PC-9 (cell line): Measurements from ENCODE around the gene NIPA2. TPM values are rescaled to one million over a fixed set of nuclear protein-coding genes. Genes with fewer than 3 reads are reported as not detected.

Experiments used
- BruUV-seq: library from RNA; stranded (reverse); fragments of 400-500 nt; replicated peaks from 2 replicates; lab custom pipeline; 2021; lab: Mats Ljungman, UMichigan
- CTCF ChIA-PET: fragments of 300-600 bp; sonication (Branson Sonifier 250); formaldehyde crosslinking; loops from one replicate; lab custom pipeline; 2022; ENCODE audit warnings: antibody characterized with exemption; lab: Charles Lee
- POLR2A ChIA-PET: fragments of 300-600 bp; sonication (Branson Sonifier 250); formaldehyde crosslinking; loops from one replicate; lab custom pipeline; 2022; ENCODE audit warnings: antibody characterized with exemption; ENCODE audit not compliant: unreplicated experiment; lab: Charles Lee
- DNase-seq, 2 experiments: peaks; one replicate each; pipeline versions ENCODE4 v3.0.0 to v3.0.0-alpha.2; 2015 to 2022; ENCODE audit warnings: mixed read lengths in 1 of 2
- H2AFZ ChIP-seq: fragments of 200-600 bp; sonication (generic); 2 replicates; pipeline ENCODE4 v1.8.1; 2017; ENCODE audit warnings: antibody characterized with exemption
- H3F3A ChIP-seq: fragments of 200-600 bp; sonication (generic); 2 replicates; pipeline ENCODE4 v1.8.1; 2017; ENCODE audit warnings: antibody characterized with exemption, mild to moderate bottlenecking, low read depth; ENCODE audit not compliant: insufficient read depth
- H3K27ac ChIP-seq: fragments of 200-600 bp; sonication (generic); 2 replicates; pipeline ENCODE4 v1.6.1; 2016; ENCODE audit warnings: mixed run types
- H3K27me3 ChIP-seq: fragments of 200-600 bp; sonication (generic); 2 replicates; pipeline ENCODE4 v1.6.1; 2016; ENCODE audit warnings: low read depth, mixed run types; ENCODE audit not compliant: insufficient read depth
- H3K36me3 ChIP-seq: fragments of 200-600 bp; sonication (generic); 2 replicates; pipeline ENCODE4 v1.6.1; 2016; ENCODE audit warnings: low read depth, mixed run types
- H3K4me1 ChIP-seq: fragments of 200-600 bp; sonication (generic); replicated peaks from 2 replicates; pipeline ENCODE4 v1.6.1; 2016; ENCODE audit warnings: mixed run types; ENCODE audit not compliant: insufficient read depth
- H3K4me2 ChIP-seq: fragments of 200-600 bp; sonication (generic); 2 replicates; pipeline ENCODE4 v1.6.1; 2017; ENCODE audit warnings: mixed run types
- H3K4me3 ChIP-seq: fragments of 200-600 bp; sonication (generic); 2 replicates; pipeline ENCODE4 v1.6.1; 2016; ENCODE audit warnings: mixed run types
- H3K79me2 ChIP-seq: fragments of 200-600 bp; sonication (generic); 2 replicates; pipeline ENCODE4 v1.6.1; 2017; ENCODE audit warnings: low read depth, mixed run types
- H3K9me2 ChIP-seq: fragments of 200-600 bp; sonication (generic); 2 replicates; pipeline ENCODE4 v1.8.1; 2017; ENCODE audit warnings: mild to moderate bottlenecking; ENCODE audit not compliant: insufficient read depth
- H3K9me3 ChIP-seq: fragments of 200-600 bp; sonication (generic); 2 replicates; pipeline ENCODE4 v1.8.1; 2016; ENCODE audit warnings: low read depth; ENCODE audit not compliant: insufficient read depth
- H4K20me1 ChIP-seq: fragments of 200-600 bp; sonication (generic); 2 replicates; pipeline ENCODE4 v1.8.1; 2017; ENCODE audit not compliant: insufficient read depth
- EZH2 ChIP-seq: fragments of 200-600 bp; sonication (generic); IDR thresholded peaks from 2 replicates; pipeline ENCODE4 v1.8.0; 2017; ENCODE audit warnings: antibody characterized with exemption, low read depth
- intact Hi-C: fragments of 100-400 bp; cut with micrococcal nuclease; formaldehyde crosslinking; loops from one replicate; pipeline ENCODE4 v1.10.0; 2022; ENCODE audit not compliant: unreplicated experiment
- total RNA-seq: library from RNA; stranded (reverse); gene quantifications from 2 replicates; pipeline ENCODE4 v1.2.3, GENCODE V29; 2021
- TF ChIP-seq, protein P1 (sequence below): fragments of 200-600 bp; sonication (generic); conservative IDR thresholded peaks from 2 replicates; pipeline ENCODE4 v1.6.1; 2017; ENCODE audit warnings: mixed run types, antibody characterized with exemption, mild to moderate bottlenecking, moderate library complexity

Gene NIPA2
- total RNA-seq, 1 experiment from 2014 or later, result 65.6 TPM

DNA sequence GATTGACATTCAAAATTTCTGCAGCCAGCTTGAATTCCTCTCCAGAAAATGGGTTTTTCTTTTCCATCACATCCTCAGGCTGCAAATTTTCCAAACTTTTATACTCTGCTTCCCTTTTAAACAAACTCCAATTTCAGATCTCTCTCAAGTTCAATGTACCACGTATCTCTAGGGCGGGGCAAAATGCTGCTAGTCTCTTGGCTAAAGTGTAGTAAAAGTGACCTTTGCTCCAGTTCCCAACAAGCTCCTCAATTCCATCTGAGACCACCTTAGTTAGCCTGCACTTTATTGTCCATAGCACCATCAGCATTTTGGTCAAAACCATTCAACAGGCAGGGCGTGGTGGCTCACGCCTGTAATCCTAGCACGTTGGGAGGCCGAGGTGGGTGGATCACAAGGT lies 46.7 kb downstream of the NIPA2 start:
- Histone ChIP-seq H3K9me2 (no peaks in the 10 kb centered on the region), H2AFZ (no peak overlapping the region), H3K36me3 (no peaks in the 10 kb centered on the region), H3K27me3 (no peaks in the 10 kb centered on the region), H4K20me1 (no peaks in the 10 kb centered on the region), H3K4me1 (no peaks in the 10 kb centered on the region), H3F3A (no peaks in the 10 kb centered on the region), H3K4me3 (no peak overlapping the region), H3K9me3 (no peaks in the 10 kb centered on the region), H3K4me2 (no peak overlapping the region), H3K27ac (no peak overlapping the region), H3K79me2 (no peaks in the 10 kb centered on the region)
- ChIA-PET POLR2A (no interaction called here), CTCF (no interaction called here)
- intact Hi-C loops, result no loop called here
- TF ChIP-seq, protein P1, sequence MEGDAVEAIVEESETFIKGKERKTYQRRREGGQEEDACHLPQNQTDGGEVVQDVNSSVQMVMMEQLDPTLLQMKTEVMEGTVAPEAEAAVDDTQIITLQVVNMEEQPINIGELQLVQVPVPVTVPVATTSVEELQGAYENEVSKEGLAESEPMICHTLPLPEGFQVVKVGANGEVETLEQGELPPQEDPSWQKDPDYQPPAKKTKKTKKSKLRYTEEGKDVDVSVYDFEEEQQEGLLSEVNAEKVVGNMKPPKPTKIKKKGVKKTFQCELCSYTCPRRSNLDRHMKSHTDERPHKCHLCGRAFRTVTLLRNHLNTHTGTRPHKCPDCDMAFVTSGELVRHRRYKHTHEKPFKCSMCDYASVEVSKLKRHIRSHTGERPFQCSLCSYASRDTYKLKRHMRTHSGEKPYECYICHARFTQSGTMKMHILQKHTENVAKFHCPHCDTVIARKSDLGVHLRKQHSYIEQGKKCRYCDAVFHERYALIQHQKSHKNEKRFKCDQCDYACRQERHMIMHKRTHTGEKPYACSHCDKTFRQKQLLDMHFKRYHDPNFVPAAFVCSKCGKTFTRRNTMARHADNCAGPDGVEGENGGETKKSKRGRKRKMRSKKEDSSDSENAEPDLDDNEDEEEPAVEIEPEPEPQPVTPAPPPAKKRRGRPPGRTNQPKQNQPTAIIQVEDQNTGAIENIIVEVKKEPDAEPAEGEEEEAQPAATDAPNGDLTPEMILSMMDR, result no peak
- TF ChIP-seq EZH2, result no peak
- no TSS peak for BruUV-seq
- DNase-seq, result no peak

DNA sequence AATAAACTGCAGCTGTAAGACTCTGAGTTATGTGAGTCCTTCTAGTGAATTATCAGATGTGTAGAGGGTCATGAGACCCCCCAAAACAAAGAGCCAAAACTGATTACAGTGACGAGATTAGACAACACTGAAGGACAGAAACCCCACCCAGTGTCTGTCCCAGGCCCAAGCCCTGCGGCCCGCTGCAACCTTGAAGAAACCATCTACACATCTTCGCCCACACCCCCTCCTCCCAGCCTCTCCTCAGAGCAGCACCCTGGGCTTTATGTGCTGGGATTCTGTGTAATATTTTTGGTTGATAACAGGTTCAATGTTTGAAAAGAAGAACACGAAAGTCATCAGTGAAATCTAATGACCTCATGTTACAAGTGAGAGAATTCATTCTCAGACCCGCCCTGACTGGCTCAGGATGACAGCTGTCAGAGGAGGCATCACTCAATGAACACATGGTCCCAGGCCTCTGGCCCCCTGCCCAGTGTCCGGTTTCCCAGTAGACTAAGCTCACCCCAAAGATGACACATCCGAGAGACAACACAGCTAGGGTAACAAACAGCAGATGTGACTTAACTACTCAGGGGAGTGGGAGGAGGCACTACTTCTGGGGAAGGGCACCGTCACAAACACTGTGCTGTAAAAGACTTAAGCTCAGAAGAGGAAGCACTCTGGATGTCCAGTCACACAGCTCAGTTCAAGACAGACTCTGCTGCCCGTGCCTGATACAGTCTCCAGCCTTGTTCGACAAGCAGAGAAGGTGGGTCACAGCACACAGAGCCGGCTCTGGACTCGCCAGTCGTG lies 48.9 kb downstream of the NIPA2 start:
- no peaks in the 10 kb centered on the region for H3K27me3 ChIP-seq
- H3F3A ChIP-seq, result no peaks in the 10 kb centered on the region
- no peak for TF ChIP-seq EZH2
- TF ChIP-seq, protein P1, result no peak
- H3K4me1 ChIP-seq, result no peaks in the 10 kb centered on the region
- CTCF ChIA-PET, result interaction anchor here (0.5 kb wide), 1 partner anchor 76 kb away, joined by 5 read pairs; no protein-coding TSS in a partner anchor
- no peaks in the 10 kb centered on the region for H3K9me2 ChIP-seq
- intact Hi-C loops, result no loop called here
- H3K27ac ChIP-seq, result no peak overlapping the region
- H3K4me2 ChIP-seq, result no peak overlapping the region
- no peaks in the 10 kb centered on the region for H4K20me1 ChIP-seq
- no TSS peak for BruUV-seq
- POLR2A ChIA-PET, result no interaction called here
- no peaks in the 10 kb centered on the region for H3K9me3 ChIP-seq
- H3K36me3 ChIP-seq, result no peaks in the 10 kb centered on the region
- no peak overlapping the region for H3K4me3 ChIP-seq
- no peak overlapping the region for H2AFZ ChIP-seq
- no peak for DNase-seq
- no peaks in the 10 kb centered on the region for H3K79me2 ChIP-seq

GRCh38 chr15:22888120-22888859 lies 49.8 kb downstream of the NIPA2 start:
- H3K4me3 ChIP-seq, result no peak overlapping the region
- H3F3A ChIP-seq, result no peaks in the 10 kb centered on the region
- H3K9me3 ChIP-seq, result no peaks in the 10 kb centered on the region
- no peak for TF ChIP-seq EZH2
- TF ChIP-seq, protein P1, result no peak
- H3K27me3 ChIP-seq, result no peaks in the 10 kb centered on the region
- no peaks in the 10 kb centered on the region for H3K79me2 ChIP-seq
- no peaks in the 10 kb centered on the region for H3K4me1 ChIP-seq
- H4K20me1 ChIP-seq, result no peaks in the 10 kb centered on the region
- BruUV-seq, result no TSS peak
- ChIA-PET POLR2A (no interaction called here), CTCF (no interaction called here)
- no peaks in the 10 kb centered on the region for H3K36me3 ChIP-seq
- no peak overlapping the region for H3K4me2 ChIP-seq
- intact Hi-C loops, result no loop called here
- peak overlapping the region; percentile 32; the same call in 1 of the 2 replicates for H3K27ac ChIP-seq
- H3K9me2 ChIP-seq, result no peaks in the 10 kb centered on the region
- DNase-seq, result no peak
- no peak overlapping the region for H2AFZ ChIP-seq
